WERI-Rb-1 (cell line): ENCODE data around the gene G6PC3.
"Not testable (repeated sequence)": the region's sequence is repeated elsewhere in the genome, so short reads cannot be mapped to it uniquely, and the experiment has no call there.

Source experiments
- DNase-seq: peaks from one replicate; pipeline ENCODE4 v3.0.0-alpha.2; 2020
- H3K27ac ChIP-seq: fragments of 250-450 bp; sonication (Bioruptor Pico); 2 replicates; pipeline ENCODE4 v1.5.1; 2020; ENCODE audit warnings: mild to moderate bottlenecking, moderate library complexity
- H3K27me3 ChIP-seq: fragments of 250-450 bp; sonication (Bioruptor Pico); 2 replicates; pipeline ENCODE4 v1.5.1; 2021; ENCODE audit warnings: mild to moderate bottlenecking, low read depth, moderate library complexity; ENCODE audit not compliant: insufficient read depth, severe bottlenecking
- H3K36me3 ChIP-seq: fragments of 250-450 bp; sonication (Bioruptor Pico); 2 replicates; pipeline ENCODE4 v1.5.1; 2020; ENCODE audit warnings: mild to moderate bottlenecking, moderate library complexity
- H3K4me3 ChIP-seq: 2 replicates; pipeline ENCODE4 v1.5.1; 2011; ENCODE audit warnings: low read depth, mild to moderate bottlenecking, control low read depth, low read length
- H3K9me3 ChIP-seq: fragments of 250-450 bp; sonication (Bioruptor Pico); 2 replicates; pipeline ENCODE4 v1.5.1; 2021; ENCODE audit warnings: mild to moderate bottlenecking, moderate library complexity; ENCODE audit not compliant: severe bottlenecking
- CTCF ChIP-seq: IDR thresholded peaks from 2 replicates; pipeline ENCODE4 v1.5.1; 2011; ENCODE audit warnings: low read depth, mild to moderate bottlenecking, control low read depth, inconsistent platforms, low read length

Gene G6PC3

GRCh38 chr17:44119062-44119461 lies 48.5 kb downstream of the G6PC3 start:
- Histone ChIP-seq H3K9me3 (no peaks in the 10 kb centered on the region), H3K4me3 (no peak overlapping the region), H3K27ac (peak overlapping the region; percentile 20), H3K27me3 (no peaks in the 10 kb centered on the region), H3K36me3 (peaks cover 52% of the 10 kb centered on the region)
- DNase-seq = no peak
- TF ChIP-seq CTCF = no peak

GRCh38 chr17:44119798-44120197 lies 49.3 kb downstream of the G6PC3 start:
- no peak for DNase-seq
- Histone ChIP-seq H3K36me3 (peaks cover 45% of the 10 kb centered on the region), H3K4me3 (no peak overlapping the region), H3K27ac (peak overlapping the region; percentile 54), H3K9me3 (no peaks in the 10 kb centered on the region), H3K27me3 (no peaks in the 10 kb centered on the region)
- no peak for TF ChIP-seq CTCF

GRCh38 chr17:44120281-44120680 lies 49.7 kb downstream of the G6PC3 start:
- Histone ChIP-seq H3K27ac (peak overlapping the region; percentile 54), H3K36me3 (peaks cover 40% of the 10 kb centered on the region)
- peak; percentile 73 for DNase-seq
- not testable (repeated sequence) for H3K27me3 ChIP-seq, H3K9me3 ChIP-seq, H3K4me3 ChIP-seq

GRCh38 chr17:44120851-44121605 lies 50.5 kb downstream of the G6PC3 start:
- peak; percentile 79 for DNase-seq
- H3K4me3 ChIP-seq = peak overlapping the region; percentile 83

GRCh38 chr17:44121997-44122815 lies 51.7 kb downstream of the G6PC3 start:
- Histone ChIP-seq H3K27ac (peak overlapping the region; percentile 83), H3K27me3 (no peaks in the 10 kb centered on the region), H3K4me3 (peak overlapping the region; percentile 83), H3K9me3 (no peaks in the 10 kb centered on the region), H3K36me3 (peaks cover 21% of the 10 kb centered on the region)
- TF ChIP-seq CTCF = no peak
- DNase-seq = no peak

More at GRCh38 chr17:44120851-44121605, 50.5 kb downstream of the G6PC3 start:
- Histone ChIP-seq H3K27me3 (no peaks in the 10 kb centered on the region), H3K9me3 (no peaks in the 10 kb centered on the region), H3K27ac (peak overlapping the region; percentile 83), H3K36me3 (peaks cover 33% of the 10 kb centered on the region)
- 0 out of 2 replicates have a peak, but pooled peaks have one; percentile 12 for TF ChIP-seq CTCF

GRCh38 chr17:44122816-44123355 lies 52.4 kb downstream of the G6PC3 start:
- H3K36me3 ChIP-seq = peaks cover 16% of the 10 kb centered on the region
- H3K4me3 ChIP-seq = peak overlapping the region; percentile 83
- no peaks in the 10 kb centered on the region for H3K9me3 ChIP-seq
- no peak for TF ChIP-seq CTCF
- DNase-seq = no peak
- peak overlapping the region; percentile 83 for H3K27ac ChIP-seq
- H3K27me3 ChIP-seq = no peaks in the 10 kb centered on the region
